ENCODE data around the gene SCCPDH.

DNA sequence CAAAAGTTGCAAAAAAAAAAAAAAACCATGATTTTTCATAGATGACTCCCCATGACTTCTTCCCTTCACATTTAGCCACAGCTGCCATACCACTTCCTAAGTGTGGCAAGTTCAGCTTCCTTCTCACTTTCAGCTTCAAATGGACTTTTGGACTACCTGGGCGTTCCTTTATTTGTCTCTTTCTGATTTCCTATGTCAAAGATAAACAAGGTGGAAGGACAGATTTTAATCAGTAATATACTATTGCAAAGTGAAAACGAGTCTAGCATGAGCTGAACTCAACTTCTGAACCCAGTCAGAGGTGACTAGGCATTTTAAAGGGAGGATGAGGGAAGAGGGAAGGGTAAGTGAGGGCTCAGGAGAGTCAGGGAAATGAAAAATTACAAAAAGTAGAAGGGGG, 14.4 kb upstream of the SCCPDH start:
- TF ChIP-seq, protein P1, sequence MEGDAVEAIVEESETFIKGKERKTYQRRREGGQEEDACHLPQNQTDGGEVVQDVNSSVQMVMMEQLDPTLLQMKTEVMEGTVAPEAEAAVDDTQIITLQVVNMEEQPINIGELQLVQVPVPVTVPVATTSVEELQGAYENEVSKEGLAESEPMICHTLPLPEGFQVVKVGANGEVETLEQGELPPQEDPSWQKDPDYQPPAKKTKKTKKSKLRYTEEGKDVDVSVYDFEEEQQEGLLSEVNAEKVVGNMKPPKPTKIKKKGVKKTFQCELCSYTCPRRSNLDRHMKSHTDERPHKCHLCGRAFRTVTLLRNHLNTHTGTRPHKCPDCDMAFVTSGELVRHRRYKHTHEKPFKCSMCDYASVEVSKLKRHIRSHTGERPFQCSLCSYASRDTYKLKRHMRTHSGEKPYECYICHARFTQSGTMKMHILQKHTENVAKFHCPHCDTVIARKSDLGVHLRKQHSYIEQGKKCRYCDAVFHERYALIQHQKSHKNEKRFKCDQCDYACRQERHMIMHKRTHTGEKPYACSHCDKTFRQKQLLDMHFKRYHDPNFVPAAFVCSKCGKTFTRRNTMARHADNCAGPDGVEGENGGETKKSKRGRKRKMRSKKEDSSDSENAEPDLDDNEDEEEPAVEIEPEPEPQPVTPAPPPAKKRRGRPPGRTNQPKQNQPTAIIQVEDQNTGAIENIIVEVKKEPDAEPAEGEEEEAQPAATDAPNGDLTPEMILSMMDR (IDR thresholded peaks at IDR 0.05): no peak
- no peak for TF ChIP-seq POLR2A (IDR thresholded peaks at IDR 0.05)
